Hepatocyte (in vitro differentiated cells): Measurements from ENCODE around the gene ZNF341. TPM values are rescaled to one million over a fixed set of nuclear protein-coding genes. Genes with fewer than 3 reads are reported as not detected.

Experiments used
- DNase-seq: peaks from one replicate; pipeline ENCODE4 v3.0.0-alpha.2; 2016; ENCODE audit warnings: low spot score
- H2AFZ ChIP-seq: fragments of 200-600 bp; sonication (generic); 2 replicates; pipeline ENCODE4 v1.6.0; 2016; ENCODE audit warnings: antibody characterized with exemption, mild to moderate bottlenecking
- H3K27ac ChIP-seq: fragments of 200-600 bp; sonication (generic); 2 replicates; pipeline ENCODE4 v1.5.1; 2016; ENCODE audit warnings: mild to moderate bottlenecking
- H3K27me3 ChIP-seq: fragments of 200-600 bp; sonication (generic); 2 replicates; pipeline ENCODE4 v1.6.1; 2016
- H3K36me3 ChIP-seq: fragments of 200-600 bp; sonication (generic); replicated peaks from 2 replicates; pipeline ENCODE4 v1.5.1; 2016; ENCODE audit warnings: low read depth; ENCODE audit not compliant: insufficient read depth
- H3K4me1 ChIP-seq: fragments of 200-600 bp; sonication (generic); 2 replicates; pipeline ENCODE4 v1.5.1; 2016; ENCODE audit warnings: mild to moderate bottlenecking, moderate library complexity; ENCODE audit not compliant: insufficient read depth
- H3K4me2 ChIP-seq: fragments of 200-600 bp; sonication (generic); 2 replicates; pipeline ENCODE4 v1.6.0; 2016
- H3K4me3 ChIP-seq: fragments of 200-600 bp; sonication (generic); 2 replicates; pipeline ENCODE4 v1.5.1; 2016; ENCODE audit warnings: mild to moderate bottlenecking
- H3K79me2 ChIP-seq: fragments of 200-600 bp; sonication (generic); 2 replicates; pipeline ENCODE4 v1.6.0; 2017; ENCODE audit warnings: mild to moderate bottlenecking
- H3K9me2 ChIP-seq: fragments of 200-600 bp; sonication (generic); replicated peaks from 2 replicates; pipeline ENCODE4 v1.6.0; 2017; ENCODE audit warnings: mild to moderate bottlenecking; ENCODE audit not compliant: insufficient read depth
- H3K9me3 ChIP-seq: fragments of 200-600 bp; sonication (generic); 2 replicates; pipeline ENCODE4 v1.5.1; 2016; ENCODE audit warnings: low read depth, mild to moderate bottlenecking
- H4K20me1 ChIP-seq: fragments of 200-600 bp; sonication (generic); 2 replicates; pipeline ENCODE4 v1.6.0; 2016; ENCODE audit warnings: mild to moderate bottlenecking; ENCODE audit not compliant: insufficient read depth, poor library complexity, severe bottlenecking
- EZH2 ChIP-seq: fragments of 200-600 bp; sonication (generic); IDR thresholded peaks from 2 replicates; pipeline ENCODE4 v1.6.1; 2016; ENCODE audit warnings: antibody characterized with exemption, mild to moderate bottlenecking, borderline replicate concordance
- EZH2phosphoT487 ChIP-seq: fragments of 200-600 bp; sonication (generic); IDR thresholded peaks from one replicate; pipeline ENCODE4 v1.6.1; 2018; ENCODE audit warnings: antibody characterized with exemption, mild to moderate bottlenecking, low read depth, moderate library complexity; ENCODE audit not compliant: unreplicated experiment, severe bottlenecking
- WGBS: methylation state at CpG from one replicate; pipeline ENCODE4 v1.1.6; 2016; ENCODE audit warnings: low lambda C conversion rate; ENCODE audit errors: missing lambda C conversion rate; 5-methylcytosine and 5-hydroxymethylcytosine counted together
- polyA plus RNA-seq: library from polyadenylated mRNA; unstranded; fragments of >200 nt; fragmentation: Nextera tagmentation; extraction: Ambion mirVana; gene quantifications from 2 replicates; pipeline ENCODE4 v1.2.1, GENCODE V29; 2016
- total RNA-seq: library from RNA; depleted of rRNA; stranded (reverse); fragments of >200 nt; gene quantifications from 2 replicates; pipeline ENCODE4 v1.2.3, GENCODE V29; 2014
- TF ChIP-seq, protein P1 (sequence below): fragments of 200-600 bp; sonication (generic); IDR thresholded peaks from 2 replicates; pipeline ENCODE4 v1.5.1; 2016; ENCODE audit warnings: antibody characterized with exemption, mild to moderate bottlenecking; ENCODE audit not compliant: poor library complexity

ZNF341 gene
- total and polyA plus RNA-seq, 2 experiments from 2014 or later: 2.3 to 3.6 TPM

DNA sequence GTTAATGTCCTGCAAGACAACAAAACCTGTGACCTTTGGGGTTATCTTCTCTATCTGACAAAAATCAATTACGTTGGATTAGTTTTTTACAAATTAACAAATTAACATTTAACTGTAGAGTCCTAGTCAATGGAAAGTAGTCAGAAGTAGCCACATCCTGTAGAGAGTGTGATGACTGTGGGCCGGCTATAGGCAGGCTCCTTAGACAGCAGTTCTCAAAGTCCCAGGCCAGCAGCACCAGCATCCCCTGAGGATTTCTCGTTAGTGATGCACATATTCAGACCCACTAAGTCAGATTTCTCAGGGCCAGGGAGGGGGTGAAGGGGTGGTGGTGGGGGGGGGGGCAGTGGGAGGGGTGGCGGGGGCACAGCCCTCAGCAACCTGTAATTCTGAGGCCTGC lies 37.2 kb downstream of the ZNF341 start:
- Histone ChIP-seq H3K4me1 (no peaks in the 10 kb centered on the region), H3K9me3 (no peaks in the 10 kb centered on the region), H2AFZ (no peak overlapping the region), H3K36me3 (no peaks in the 10 kb centered on the region), H3K27me3 (no peaks in the 10 kb centered on the region), H3K27ac (no peak overlapping the region), H4K20me1 (no peaks in the 10 kb centered on the region), H3K79me2 (no peaks in the 10 kb centered on the region), H3K4me3 (no peak overlapping the region), H3K4me2 (no peak overlapping the region), H3K9me2 (no peaks in the 10 kb centered on the region)
- no peak for DNase-seq
- WGBS: 83% methylated on average over 4 of the region's 4 CpGs
- TF ChIP-seq, protein P1, sequence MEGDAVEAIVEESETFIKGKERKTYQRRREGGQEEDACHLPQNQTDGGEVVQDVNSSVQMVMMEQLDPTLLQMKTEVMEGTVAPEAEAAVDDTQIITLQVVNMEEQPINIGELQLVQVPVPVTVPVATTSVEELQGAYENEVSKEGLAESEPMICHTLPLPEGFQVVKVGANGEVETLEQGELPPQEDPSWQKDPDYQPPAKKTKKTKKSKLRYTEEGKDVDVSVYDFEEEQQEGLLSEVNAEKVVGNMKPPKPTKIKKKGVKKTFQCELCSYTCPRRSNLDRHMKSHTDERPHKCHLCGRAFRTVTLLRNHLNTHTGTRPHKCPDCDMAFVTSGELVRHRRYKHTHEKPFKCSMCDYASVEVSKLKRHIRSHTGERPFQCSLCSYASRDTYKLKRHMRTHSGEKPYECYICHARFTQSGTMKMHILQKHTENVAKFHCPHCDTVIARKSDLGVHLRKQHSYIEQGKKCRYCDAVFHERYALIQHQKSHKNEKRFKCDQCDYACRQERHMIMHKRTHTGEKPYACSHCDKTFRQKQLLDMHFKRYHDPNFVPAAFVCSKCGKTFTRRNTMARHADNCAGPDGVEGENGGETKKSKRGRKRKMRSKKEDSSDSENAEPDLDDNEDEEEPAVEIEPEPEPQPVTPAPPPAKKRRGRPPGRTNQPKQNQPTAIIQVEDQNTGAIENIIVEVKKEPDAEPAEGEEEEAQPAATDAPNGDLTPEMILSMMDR: no peak
- TF ChIP-seq EZH2 (no peak), EZH2phosphoT487 (no peak)

DNA sequence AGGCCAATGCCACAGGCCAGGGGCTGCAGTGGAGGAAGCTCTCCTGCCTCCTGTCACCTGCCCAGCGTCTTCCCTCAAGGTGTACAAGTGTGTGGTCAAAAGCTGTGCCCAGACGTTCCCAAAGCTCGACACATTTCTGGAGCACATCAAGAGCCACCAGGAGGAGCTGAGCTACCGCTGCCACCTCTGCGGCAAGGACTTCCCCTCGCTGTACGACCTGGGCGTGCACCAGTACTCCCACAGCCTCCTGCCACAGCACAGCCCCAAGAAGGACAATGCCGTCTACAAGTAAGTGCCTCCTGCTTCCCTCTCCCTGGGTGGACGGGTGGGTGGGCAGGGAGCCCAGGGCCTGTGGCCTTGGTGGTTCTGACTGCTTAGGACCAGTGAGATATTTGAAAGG lies 38.2 kb downstream of the ZNF341 start:
- 90% methylated on average over 10 of the region's 10 CpGs for WGBS

GRCh38 chr20:33771938-33772337 lies 40.1 kb downstream of the ZNF341 start:
- 95% methylated on average over 5 of the region's 5 CpGs for WGBS
- no peaks in the 10 kb centered on the region for H3K4me1 ChIP-seq
- TF ChIP-seq, protein P1: no peak
- TF ChIP-seq EZH2 (no peak), EZH2phosphoT487 (no peak)

More for the DNA sequence above, 38.2 kb downstream of the ZNF341 start:
- Histone ChIP-seq H3K27me3 (no peaks in the 10 kb centered on the region), H3K4me1 (no peaks in the 10 kb centered on the region), H3K9me3 (no peaks in the 10 kb centered on the region), H3K4me3 (no peak overlapping the region), H3K79me2 (no peaks in the 10 kb centered on the region), H3K27ac (no peak overlapping the region), H4K20me1 (no peaks in the 10 kb centered on the region), H3K36me3 (no peaks in the 10 kb centered on the region), H2AFZ (no peak overlapping the region), H3K4me2 (no peak overlapping the region), H3K9me2 (no peaks in the 10 kb centered on the region)
- no peak for DNase-seq
- TF ChIP-seq EZH2phosphoT487: no peak
- TF ChIP-seq EZH2: no peak
- TF ChIP-seq, protein P1: no peak

DNA sequence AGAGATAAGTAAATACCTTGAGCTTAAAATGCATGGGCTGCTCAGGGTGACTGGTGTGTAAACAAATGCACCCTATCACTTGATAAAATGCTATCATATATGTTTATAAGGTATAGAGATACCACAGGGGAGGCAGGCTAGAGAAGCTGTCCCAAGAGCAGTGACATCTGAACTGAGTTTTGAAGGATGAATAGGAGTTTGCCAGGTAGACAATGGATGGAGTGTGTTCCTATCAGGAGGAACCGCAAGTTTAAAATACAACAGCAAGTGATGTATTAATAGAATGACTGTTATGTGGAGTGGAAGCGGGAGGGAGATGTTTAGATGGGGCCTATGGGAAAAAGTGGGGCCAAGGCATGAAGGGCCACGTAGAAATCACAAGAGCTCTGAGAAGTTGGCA lies 40.6 kb downstream of the ZNF341 start:
- Histone ChIP-seq H3K79me2 (no peaks in the 10 kb centered on the region), H3K9me2 (no peaks in the 10 kb centered on the region), H2AFZ (no peak overlapping the region), H3K27ac (no peak overlapping the region), H4K20me1 (no peaks in the 10 kb centered on the region), H3K4me1 (no peaks in the 10 kb centered on the region), H3K9me3 (no peaks in the 10 kb centered on the region), H3K4me3 (no peak overlapping the region), H3K4me2 (no peak overlapping the region), H3K27me3 (no peaks in the 10 kb centered on the region), H3K36me3 (no peaks in the 10 kb centered on the region)
- DNase-seq: no peak
- TF ChIP-seq EZH2phosphoT487: no peak
- no peak for TF ChIP-seq EZH2
- TF ChIP-seq, protein P1: no peak
- WGBS: 94% methylated on average over 3 of the region's 3 CpGs

More at GRCh38 chr20:33771938-33772337, 40.1 kb downstream of the ZNF341 start:
- Histone ChIP-seq H3K4me3 (no peak overlapping the region), H3K9me2 (no peaks in the 10 kb centered on the region), H3K27me3 (no peaks in the 10 kb centered on the region), H4K20me1 (no peaks in the 10 kb centered on the region), H3K27ac (no peak overlapping the region), H3K9me3 (no peaks in the 10 kb centered on the region), H3K4me2 (no peak overlapping the region), H3K36me3 (no peaks in the 10 kb centered on the region), H3K79me2 (no peaks in the 10 kb centered on the region), H2AFZ (no peak overlapping the region)
- DNase-seq: no peak
